Common myeloid progenitor, CD34-positive (primary cell): Measurements from ENCODE around the gene NPL.

ENCODE experiments used
- CTCF ChIA-PET: fragments of 350-600 bp; sonication (Branson Sonifier 250); formaldehyde crosslinking; loops from one replicate; lab custom pipeline; 2021; ENCODE audit warnings: antibody characterized with exemption; lab: Charles Lee
- POLR2A ChIA-PET: fragments of 350-600 bp; sonication (Branson Sonifier 250); formaldehyde crosslinking; loops from one replicate; lab custom pipeline; 2021; ENCODE audit warnings: antibody characterized with exemption; lab: Charles Lee
- DNase-seq, 3 donors: peaks; one replicate each; pipeline versions ENCODE4 v3.0.0 to v3.0.0-alpha.2; 2013
- H3K27ac ChIP-seq, 2 experiments: 1 replicate in 1 of 2; 2 replicates in 1 of 2; pipeline ENCODE4 v1.7.0; 2013; ENCODE audit warnings: inconsistent platforms in 2 of 2, low read length in 2 of 2, mild to moderate bottlenecking in 2 of 2, low read depth in 1 of 2, moderate library complexity in 1 of 2; ENCODE audit not compliant: severe bottlenecking in 2 of 2, insufficient read depth in 1 of 2, poor library complexity in 1 of 2
- H3K27me3 ChIP-seq, 5 experiments: replicated peaks in 2 of 5; 1 replicate in 3 of 5; 2 replicates in 2 of 5; pipeline versions ENCODE4 v1.6.1 to v1.7.0; 2013; ENCODE audit warnings: low read length in 4 of 5, mild to moderate bottlenecking in 2 of 5, moderate library complexity in 2 of 5, inconsistent platforms in 1 of 5; ENCODE audit not compliant: insufficient read depth in 5 of 5, control insufficient read depth in 4 of 5
- H3K36me3 ChIP-seq, 4 experiments: 1 replicate in 2 of 4; 2 replicates in 2 of 4; pipeline versions ENCODE4 v1.6.1 to v1.7.0; 2013; ENCODE audit warnings: low read length in 3 of 4, control low read depth in 1 of 4, mild to moderate bottlenecking in 1 of 4; ENCODE audit not compliant: control insufficient read depth in 4 of 4, insufficient read depth in 4 of 4
- H3K4me1 ChIP-seq, 4 experiments: 1 replicate in 3 of 4; 2 replicates in 1 of 4; pipeline versions ENCODE4 v1.6.1 to v1.7.1; 2013; ENCODE audit warnings: low read length in 3 of 4, mild to moderate bottlenecking in 3 of 4, control low read depth in 1 of 4, inconsistent platforms in 1 of 4, moderate library complexity in 1 of 4; ENCODE audit not compliant: control insufficient read depth in 4 of 4, insufficient read depth in 4 of 4; ENCODE audit errors: control extremely low read depth in 1 of 4
- H3K4me3 ChIP-seq, 7 experiments: 1 replicate in 4 of 7; 2 replicates in 3 of 7; pipeline versions ENCODE4 v1.5.1 to v1.7.0; 2013; ENCODE audit warnings: mild to moderate bottlenecking in 7 of 7, low read length in 6 of 7, moderate library complexity in 6 of 7, inconsistent platforms in 2 of 7, low read depth in 2 of 7, control low read depth in 1 of 7; ENCODE audit not compliant: insufficient read depth in 4 of 7, control insufficient read depth in 1 of 7; ENCODE audit errors: extremely low read depth in 1 of 7
- H3K9me3 ChIP-seq, 5 experiments: 1 replicate in 4 of 5; 2 replicates in 1 of 5; pipeline versions ENCODE4 v1.6.1 to v1.7.1; 2013; ENCODE audit warnings: low read length in 4 of 5, mild to moderate bottlenecking in 2 of 5, inconsistent platforms in 1 of 5, low read depth in 1 of 5, moderate library complexity in 1 of 5; ENCODE audit not compliant: control insufficient read depth in 4 of 5, insufficient read depth in 2 of 5; ENCODE audit errors: control extremely low read depth in 1 of 5
- whole genome bisulfite sequencing: methylation state at CpG from one replicate; pipeline ENCODE4 v1.1.5; 2013; ENCODE audit not compliant: insufficient coverage; 5-methylcytosine and 5-hydroxymethylcytosine counted together

NPL gene

DNA sequence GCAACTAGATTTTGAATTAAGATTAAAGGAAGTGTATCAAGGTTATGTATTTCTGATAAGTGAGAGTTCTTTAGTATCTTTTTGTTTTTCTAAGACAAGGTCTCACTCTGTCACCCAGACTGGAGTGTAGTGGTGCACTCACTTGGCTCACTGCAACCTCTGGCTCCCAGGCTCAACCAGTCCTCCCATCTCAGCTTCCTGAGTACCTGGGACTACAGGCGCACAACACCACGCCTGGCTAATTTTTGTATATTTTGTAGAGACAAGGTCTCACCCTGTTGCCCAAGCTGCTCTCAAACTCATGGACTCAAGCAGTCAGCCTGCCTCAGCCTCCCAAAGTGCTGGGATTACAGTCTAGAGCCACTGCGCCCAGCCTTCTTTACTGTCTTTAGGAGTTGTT, 83.3 kb downstream of the NPL start:
- Histone ChIP-seq H3K27ac (no peak overlapping the region), H3K9me3 (no peaks in the 10 kb centered on the region), H3K4me1 (no peaks in the 10 kb centered on the region), H3K4me3 (no peak overlapping the region), H3K36me3 (peaks cover 32 to 96% (median 81%) of the 10 kb centered on the region in 4 experiments), H3K27me3 (no peaks in the 10 kb centered on the region)
- CTCF ChIA-PET: interaction anchor here (0.6 kb wide), 1 partner anchor 10 kb away, joined by 3 read pairs; no protein-coding TSS in a partner anchor
- WGBS: 100% methylated on average over 1 of the region's 3 CpGs
- no peak for DNase-seq
- POLR2A ChIA-PET: no interaction called here

DNA sequence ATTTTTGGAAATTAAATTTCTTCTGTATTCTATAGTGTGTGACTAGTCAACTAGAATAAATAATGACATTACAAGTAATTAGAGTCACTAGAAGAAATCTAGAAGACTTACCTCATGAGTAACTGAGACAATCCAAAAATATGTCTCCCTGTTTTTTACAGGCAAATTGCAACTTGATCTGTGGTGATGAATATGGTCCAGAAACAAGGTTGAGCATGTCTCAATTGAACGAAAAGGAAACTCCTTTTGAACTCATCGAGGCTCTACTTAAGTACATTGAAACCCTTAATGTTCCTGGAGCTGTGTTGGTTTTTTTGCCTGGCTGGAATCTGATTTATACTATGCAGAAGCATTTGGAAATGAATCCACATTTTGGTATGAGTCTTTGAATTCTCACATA, 86.3 kb downstream of the NPL start:
- Histone ChIP-seq H3K4me3 (no peak overlapping the region), H3K27ac (no peak overlapping the region), H3K4me1 (no peaks in the 10 kb centered on the region), H3K27me3 (no peaks in the 10 kb centered on the region), H3K36me3 (peaks cover 40 to 99% (median 85%) of the 10 kb centered on the region in 4 experiments), H3K9me3 (no peaks in the 10 kb centered on the region)
- no CpG with 5 or more reads among the region's 2 CpGs for WGBS
- DNase-seq: no peak
- POLR2A ChIA-PET: no interaction called here
- CTCF ChIA-PET: interaction anchor here (0.6 kb wide), 1 partner anchor 33 kb away, joined by 6 read pairs; no protein-coding TSS in a partner anchor

DNA sequence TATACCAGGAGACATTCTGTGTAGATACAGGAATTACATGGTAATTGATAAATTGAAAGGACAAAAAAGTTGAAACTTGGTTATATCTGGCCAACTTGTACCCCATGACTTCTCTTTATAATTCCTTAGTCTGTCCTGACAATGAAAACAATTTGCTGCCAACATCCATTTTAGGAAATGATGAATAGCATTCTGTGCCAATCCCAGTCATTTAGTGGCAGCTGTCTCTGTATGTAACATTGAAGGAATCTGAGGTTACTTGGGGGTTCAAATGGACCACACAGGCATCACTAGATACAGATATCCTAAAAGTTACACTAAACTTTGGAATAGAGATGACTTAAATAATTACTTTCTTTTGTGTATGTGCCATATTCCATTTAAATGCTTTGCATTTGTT, 87.8 kb downstream of the NPL start:
- H3K27me3 ChIP-seq: no peaks in the 10 kb centered on the region
- CTCF ChIA-PET: interaction anchor here (1.5 kb wide), 1 partner anchor 12 kb away, joined by 3 read pairs; no protein-coding TSS in a partner anchor
- POLR2A ChIA-PET: no interaction called here
- H3K9me3 ChIP-seq: no peaks in the 10 kb centered on the region
- no peaks in the 10 kb centered on the region for H3K4me1 ChIP-seq
- DNase-seq: no peak
- H3K4me3 ChIP-seq: no peak overlapping the region
- H3K36me3 ChIP-seq: peaks cover 51 to 99% (median 87%) of the 10 kb centered on the region in 4 experiments
- no peak overlapping the region for H3K27ac ChIP-seq

DNA sequence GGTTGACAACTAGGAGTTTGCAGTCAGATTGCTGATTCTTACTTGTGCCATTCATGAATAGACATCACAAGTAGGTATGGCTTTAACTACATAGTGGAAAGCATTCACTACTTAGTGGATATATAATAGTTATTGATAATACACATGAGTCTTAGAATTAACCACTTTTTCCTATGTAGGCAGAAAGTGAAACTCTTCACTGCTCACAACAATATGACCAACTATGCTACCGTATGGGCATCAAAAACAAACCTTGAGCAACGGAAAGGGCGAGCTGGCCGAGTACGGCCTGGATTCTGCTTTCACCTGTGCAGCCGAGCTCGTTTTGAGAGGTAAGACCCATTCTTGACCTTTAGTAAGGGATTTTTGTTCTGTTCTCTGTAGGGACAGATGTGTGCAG, 88.3 kb downstream of the NPL start:
- no peaks in the 10 kb centered on the region for H3K9me3 ChIP-seq
- 98% methylated on average over 7 of the region's 7 CpGs for WGBS
- H3K36me3 ChIP-seq: peaks cover 51 to 98% (median 88%) of the 10 kb centered on the region in 4 experiments
- CTCF ChIA-PET: interaction anchor here (1.5 kb wide), 1 partner anchor 13 kb away, joined by 3 read pairs; no protein-coding TSS in a partner anchor
- no peak overlapping the region for H3K27ac ChIP-seq
- no peak for DNase-seq
- POLR2A ChIA-PET: no interaction called here
- no peaks in the 10 kb centered on the region for H3K4me1 ChIP-seq
- no peaks in the 10 kb centered on the region for H3K27me3 ChIP-seq
- no peak overlapping the region for H3K4me3 ChIP-seq
